HepG2 (cell line): Measurements from ENCODE around the gene TMEM145. TPM values are rescaled to one million over a fixed set of nuclear protein-coding genes. Genes with fewer than 3 reads are reported as not detected.

ENCODE experiments used
- ATAD3A ChIP-seq: sonication (generic); formaldehyde crosslinking; IDR thresholded peaks from 2 replicates; pipeline ENCODE4 v1.4.0; 2020; ENCODE audit warnings: missing genetic modification reagents
- CHD4 ChIP-seq: fragments of 200-600 bp; sonication (generic); IDR thresholded peaks from 2 replicates; pipeline ENCODE4 v1.7.0; 2017; ENCODE audit warnings: mild to moderate bottlenecking, low read length, borderline replicate concordance
- DPF2 ChIP-seq: sonication (generic); formaldehyde crosslinking; IDR thresholded peaks from 2 replicates; pipeline ENCODE4 v1.4.0; 2020; ENCODE audit warnings: mild to moderate bottlenecking, low read depth, missing genetic modification reagents, borderline replicate concordance
- HNRNPL ChIP-seq: fragments of 200-400 bp; formaldehyde crosslinking; IDR thresholded peaks from 2 replicates; pipeline ENCODE4 v1.6.1; 2017; ENCODE audit warnings: mild to moderate bottlenecking, low read depth, low read length
- NAIF1 ChIP-seq: sonication (generic); formaldehyde crosslinking; IDR thresholded peaks from 2 replicates; pipeline ENCODE4 v1.5.0; 2020; ENCODE audit warnings: mild to moderate bottlenecking, missing genetic modification reagents, borderline replicate concordance
- NR2F1 ChIP-seq, 2 experiments: fragments of 450-650 bp in 1 of 2; formaldehyde crosslinking in 1 of 2; IDR thresholded peaks; 2 replicates each; pipeline versions ENCODE4 v1.5.0 to v1.6.1; 2016 to 2020; ENCODE audit warnings: mild to moderate bottlenecking in 1 of 2, missing compliant biosample characterization in 1 of 2, missing genetic modification reagents in 1 of 2, moderate library complexity in 1 of 2
- PAWR ChIP-seq: sonication (generic); formaldehyde crosslinking; IDR thresholded peaks from 2 replicates; pipeline ENCODE4 v1.4.0; 2020; ENCODE audit warnings: missing genetic modification reagents, mild to moderate bottlenecking, borderline replicate concordance
- RARG ChIP-seq: sonication (generic); formaldehyde crosslinking; IDR thresholded peaks from 2 replicates; pipeline ENCODE4 v1.4.0; 2020; ENCODE audit warnings: low read depth, mild to moderate bottlenecking, missing genetic modification reagents
- TEAD2 ChIP-seq: sonication (generic); formaldehyde crosslinking; IDR thresholded peaks from 2 replicates; pipeline ENCODE4 v1.9.0; 2021; ENCODE audit warnings: missing genetic modification reagents
- THYN1 ChIP-seq: sonication (generic); formaldehyde crosslinking; IDR thresholded peaks from 2 replicates; pipeline ENCODE4 v1.8.1; 2023; ENCODE audit warnings: low read depth, mild to moderate bottlenecking, moderate library complexity, missing genetic modification reagents, borderline replicate concordance
- ZNF101 ChIP-seq: sonication (generic); formaldehyde crosslinking; IDR thresholded peaks from 2 replicates; pipeline ENCODE4 v1.4.0; 2020; ENCODE audit warnings: mild to moderate bottlenecking, low read depth, missing genetic modification reagents, borderline replicate concordance
- ZNF180 ChIP-seq: sonication (generic); formaldehyde crosslinking; IDR thresholded peaks from 2 replicates; pipeline ENCODE4 v1.4.0; 2020; ENCODE audit warnings: low read depth, missing genetic modification reagents, borderline replicate concordance
- ZNF232 ChIP-seq: sonication (generic); formaldehyde crosslinking; IDR thresholded peaks from 2 replicates; pipeline ENCODE4 v1.4.0; 2020; ENCODE audit warnings: missing genetic modification reagents, borderline replicate concordance
- ZNF367 ChIP-seq: sonication (generic); formaldehyde crosslinking; IDR thresholded peaks from 2 replicates; pipeline ENCODE4 v1.4.0; 2020; ENCODE audit warnings: missing genetic modification reagents, borderline replicate concordance
- ZNF451 ChIP-seq: sonication (generic); formaldehyde crosslinking; IDR thresholded peaks from 2 replicates; pipeline ENCODE4 v1.5.0; 2020; ENCODE audit warnings: mild to moderate bottlenecking, missing genetic modification reagents
- ZNF768 ChIP-seq: sonication (generic); formaldehyde crosslinking; IDR thresholded peaks from 2 replicates; pipeline ENCODE4 v1.4.0; 2020; ENCODE audit warnings: missing genetic modification reagents
- ZNF780A ChIP-seq: sonication (generic); formaldehyde crosslinking; IDR thresholded peaks from 2 replicates; pipeline ENCODE4 v1.8.0; 2022; ENCODE audit warnings: mild to moderate bottlenecking, missing genetic modification reagents, moderate library complexity
- ZNF878 ChIP-seq: sonication (generic); formaldehyde crosslinking; IDR thresholded peaks from 2 replicates; pipeline ENCODE4 v1.8.1; 2023; ENCODE audit warnings: mild to moderate bottlenecking, missing genetic modification reagents, moderate library complexity
- polyA plus RNA-seq, 8 experiments: library from polyadenylated mRNA; depleted of rRNA in 3 of 8; stranded (reverse) in 7 of 8; unstranded in 1 of 8; fragments of >200 nt; fragmentation: Illumina TruSeq in 4 of 8; extraction: Trizol in 4 of 8; gene quantifications; 2 replicates each; pipeline versions ENCODE4 v1.2.1 to v1.2.3, GENCODE V29; 2011 to 2016; ENCODE audit warnings: low read depth in 4 of 8, missing spikeins in 1 of 8, mixed read lengths in 1 of 8; ENCODE audit not compliant: insufficient read depth in 1 of 8
- total RNA-seq, 5 experiments: library from RNA; depleted of rRNA; stranded (reverse); fragments of >200 nt; fragmentation: Illumina TruSeq; extraction: Trizol; gene quantifications; 2 replicates each; pipeline ENCODE4 v1.2.3, GENCODE V29; 2016; ENCODE audit warnings: low read depth in 1 of 5
- TF ChIP-seq, protein P1 (sequence below), 2 experiments: IDR thresholded peaks; 2 replicates each; pipeline ENCODE4 v1.6.1; 2011 to 2012; ENCODE audit warnings: low read length in 2 of 2, borderline replicate concordance in 1 of 2, low read depth in 1 of 2, mild to moderate bottlenecking in 1 of 2, moderate library complexity in 1 of 2
- TF ChIP-seq, protein P2 (sequence below): sonication (generic); formaldehyde crosslinking; IDR thresholded peaks from 2 replicates; pipeline ENCODE4 v1.8.0; 2022; ENCODE audit warnings: mild to moderate bottlenecking, missing genetic modification reagents; ENCODE audit not compliant: insufficient replicate concordance

The TMEM145 gene
- total and polyA plus RNA-seq, 2 of the 13 experiments (the other 11 are each of a cell fraction or from before 2014, with no cell fraction given): 0.07 to 5.1 TPM

DNA sequence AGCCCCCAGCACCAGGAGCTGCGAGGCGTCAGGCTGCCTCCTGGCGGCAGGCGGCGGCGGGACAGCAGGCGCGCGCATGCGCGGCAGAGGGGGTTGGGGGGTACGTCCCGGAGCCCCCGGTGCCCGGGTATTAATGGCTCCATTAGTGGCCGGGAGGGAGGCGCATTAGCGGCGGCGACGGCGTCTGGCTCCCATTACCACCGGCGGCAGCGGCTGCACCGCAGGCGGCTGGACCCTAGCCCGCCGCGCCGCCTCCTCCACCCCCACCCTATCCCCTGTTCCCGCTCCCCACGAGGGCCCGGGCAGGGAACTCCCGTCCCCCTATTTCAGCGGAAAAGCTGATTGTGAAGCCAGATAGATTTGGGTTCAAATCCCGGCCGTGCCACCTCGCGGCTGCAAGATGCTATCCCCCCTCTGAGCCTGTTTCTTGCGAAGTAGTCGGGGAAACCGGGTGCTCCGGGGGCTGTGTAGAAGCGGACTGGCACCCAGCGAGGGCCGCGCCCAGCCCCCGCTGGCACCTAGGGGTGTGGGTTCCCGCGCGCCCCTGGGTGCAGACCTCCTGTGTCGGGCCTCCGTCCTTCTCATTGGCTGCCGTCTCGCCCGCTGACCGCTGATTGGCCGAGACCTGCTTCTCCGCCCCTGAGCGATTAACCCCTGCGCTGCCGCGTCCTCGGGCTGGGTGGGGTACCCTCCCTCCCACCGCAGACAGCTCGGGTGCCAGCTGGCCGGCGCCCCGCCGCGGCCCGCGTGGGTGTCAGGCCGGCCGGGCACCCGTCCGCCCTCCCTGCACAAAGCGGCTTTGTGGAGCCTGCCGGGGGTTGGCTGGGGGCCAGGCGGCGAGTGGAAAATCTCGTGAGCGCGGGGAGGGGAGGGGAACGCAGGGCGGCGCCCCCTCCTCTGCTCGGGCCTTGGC is 33.0 kb upstream of the TMEM145 start (continued):
- TF ChIP-seq ZNF780A (CRISPR knock-in tag) (no peak), TEAD2 (CRISPR knock-in tag) (no peak), ZNF180 (no peak), ZNF768 (CRISPR knock-in tag) (peak; percentile 31; the same call in 1 of the 2 replicates), HNRNPL (peak; percentile 99), ATAD3A (CRISPR knock-in tag) (no peak), ZNF878 (CRISPR knock-in tag) (no peak), ZNF232 (peak; percentile 45; the same call in 1 of the 2 replicates), ZNF101 (no peak), THYN1 (CRISPR knock-in tag) (0 out of 2 replicates have a peak, but pooled peaks have one; percentile 23), PAWR (CRISPR knock-in tag) (no peak), DPF2 (CRISPR knock-in tag) (no peak), NAIF1 (CRISPR knock-in tag) (peak; percentile 63; the same call in 1 of the 2 replicates), RARG (CRISPR knock-in tag) (no peak), CHD4 (no peak), ZNF367 (CRISPR knock-in tag) (no peak), NR2F1 (CRISPR knock-in tag; IDR thresholded peaks at IDR 0.05) (no peak), ZNF451 (no peak)
- TF ChIP-seq, protein P1, sequence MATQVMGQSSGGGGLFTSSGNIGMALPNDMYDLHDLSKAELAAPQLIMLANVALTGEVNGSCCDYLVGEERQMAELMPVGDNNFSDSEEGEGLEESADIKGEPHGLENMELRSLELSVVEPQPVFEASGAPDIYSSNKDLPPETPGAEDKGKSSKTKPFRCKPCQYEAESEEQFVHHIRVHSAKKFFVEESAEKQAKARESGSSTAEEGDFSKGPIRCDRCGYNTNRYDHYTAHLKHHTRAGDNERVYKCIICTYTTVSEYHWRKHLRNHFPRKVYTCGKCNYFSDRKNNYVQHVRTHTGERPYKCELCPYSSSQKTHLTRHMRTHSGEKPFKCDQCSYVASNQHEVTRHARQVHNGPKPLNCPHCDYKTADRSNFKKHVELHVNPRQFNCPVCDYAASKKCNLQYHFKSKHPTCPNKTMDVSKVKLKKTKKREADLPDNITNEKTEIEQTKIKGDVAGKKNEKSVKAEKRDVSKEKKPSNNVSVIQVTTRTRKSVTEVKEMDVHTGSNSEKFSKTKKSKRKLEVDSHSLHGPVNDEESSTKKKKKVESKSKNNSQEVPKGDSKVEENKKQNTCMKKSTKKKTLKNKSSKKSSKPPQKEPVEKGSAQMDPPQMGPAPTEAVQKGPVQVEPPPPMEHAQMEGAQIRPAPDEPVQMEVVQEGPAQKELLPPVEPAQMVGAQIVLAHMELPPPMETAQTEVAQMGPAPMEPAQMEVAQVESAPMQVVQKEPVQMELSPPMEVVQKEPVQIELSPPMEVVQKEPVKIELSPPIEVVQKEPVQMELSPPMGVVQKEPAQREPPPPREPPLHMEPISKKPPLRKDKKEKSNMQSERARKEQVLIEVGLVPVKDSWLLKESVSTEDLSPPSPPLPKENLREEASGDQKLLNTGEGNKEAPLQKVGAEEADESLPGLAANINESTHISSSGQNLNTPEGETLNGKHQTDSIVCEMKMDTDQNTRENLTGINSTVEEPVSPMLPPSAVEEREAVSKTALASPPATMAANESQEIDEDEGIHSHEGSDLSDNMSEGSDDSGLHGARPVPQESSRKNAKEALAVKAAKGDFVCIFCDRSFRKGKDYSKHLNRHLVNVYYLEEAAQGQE (IDR thresholded peaks at IDR 0.05; ENCODE audit: borderline replicate concordance in 1 of 2, low read depth in 1 of 2, low read length in 2 of 2): 0 out of 4 replicates have a peak, but pooled peaks of 1 of the 2 experiments have one; percentile 10
- TF ChIP-seq, protein P2, sequence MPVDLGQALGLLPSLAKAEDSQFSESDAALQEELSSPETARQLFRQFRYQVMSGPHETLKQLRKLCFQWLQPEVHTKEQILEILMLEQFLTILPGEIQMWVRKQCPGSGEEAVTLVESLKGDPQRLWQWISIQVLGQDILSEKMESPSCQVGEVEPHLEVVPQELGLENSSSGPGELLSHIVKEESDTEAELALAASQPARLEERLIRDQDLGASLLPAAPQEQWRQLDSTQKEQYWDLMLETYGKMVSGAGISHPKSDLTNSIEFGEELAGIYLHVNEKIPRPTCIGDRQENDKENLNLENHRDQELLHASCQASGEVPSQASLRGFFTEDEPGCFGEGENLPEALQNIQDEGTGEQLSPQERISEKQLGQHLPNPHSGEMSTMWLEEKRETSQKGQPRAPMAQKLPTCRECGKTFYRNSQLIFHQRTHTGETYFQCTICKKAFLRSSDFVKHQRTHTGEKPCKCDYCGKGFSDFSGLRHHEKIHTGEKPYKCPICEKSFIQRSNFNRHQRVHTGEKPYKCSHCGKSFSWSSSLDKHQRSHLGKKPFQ (CRISPR knock-in tag): peak; percentile 50
